Neural progenitor cell (in vitro differentiated cells): ENCODE measurements around the gene C6orf47. TPM values are rescaled to one million over a fixed set of nuclear protein-coding genes. Genes with fewer than 3 reads are reported as not detected.

Experiments
- DNase-seq: peaks from one replicate; pipeline ENCODE4 v3.0.0-alpha.2; 2016; ENCODE audit warnings: low spot score
- H2AFZ ChIP-seq: fragments of 200-600 bp; sonication (generic); replicated peaks from 2 replicates; pipeline ENCODE4 v1.6.1; 2016; ENCODE audit warnings: antibody characterized with exemption
- H3F3A ChIP-seq: fragments of 200-600 bp; sonication (generic); 2 replicates; pipeline ENCODE4 v1.6.1; 2016; ENCODE audit warnings: antibody characterized with exemption, low read depth
- H3K27ac ChIP-seq: fragments of 200-600 bp; sonication (generic); 2 replicates; pipeline ENCODE4 v1.5.1; 2016; ENCODE audit warnings: mild to moderate bottlenecking
- H3K27me3 ChIP-seq: fragments of 200-600 bp; sonication (generic); 2 replicates; pipeline ENCODE4 v1.6.1; 2016; ENCODE audit warnings: mild to moderate bottlenecking, moderate library complexity
- H3K36me3 ChIP-seq: fragments of 200-600 bp; sonication (generic); 2 replicates; pipeline ENCODE4 v1.5.1; 2016
- H3K4me1 ChIP-seq: fragments of 200-600 bp; sonication (generic); 2 replicates; pipeline ENCODE4 v1.6.1; 2016; ENCODE audit warnings: mixed run types
- H3K4me2 ChIP-seq: fragments of 200-600 bp; sonication (generic); 2 replicates; pipeline ENCODE4 v1.6.1; 2016
- H3K4me3 ChIP-seq: fragments of 200-600 bp; sonication (generic); 2 replicates; pipeline ENCODE4 v1.5.1; 2016
- H3K79me2 ChIP-seq: fragments of 200-600 bp; sonication (generic); 2 replicates; pipeline ENCODE4 v1.6.1; 2016; ENCODE audit warnings: low read depth
- H3K9ac ChIP-seq: fragments of 200-600 bp; sonication (generic); 2 replicates; pipeline ENCODE4 v1.6.1; 2016
- H3K9me3 ChIP-seq: fragments of 200-600 bp; sonication (generic); 2 replicates; pipeline ENCODE4 v1.5.1; 2016; ENCODE audit warnings: low read depth
- H4K20me1 ChIP-seq: fragments of 200-600 bp; sonication (generic); 2 replicates; pipeline ENCODE4 v1.6.1; 2016; ENCODE audit warnings: low read depth
- H3K27ac Mint-ChIP-seq: 3 replicates; pipeline ENCODE4 v1.8.0; 2021; ENCODE audit warnings: mixed read lengths
- H3K27me3 Mint-ChIP-seq: 2 replicates; pipeline ENCODE4 v1.8.0; 2022; ENCODE audit warnings: low read depth, mild to moderate bottlenecking, inconsistent platforms, moderate library complexity, mixed read lengths; ENCODE audit not compliant: insufficient read depth
- H3K36me3 Mint-ChIP-seq: 3 replicates; pipeline ENCODE4 v1.8.0; 2021; ENCODE audit warnings: mixed read lengths
- H3K4me1 Mint-ChIP-seq: 3 replicates; pipeline ENCODE4 v1.8.0; 2021; ENCODE audit warnings: mixed read lengths
- H3K4me3 Mint-ChIP-seq: 3 replicates; pipeline ENCODE4 v1.8.0; 2021; ENCODE audit warnings: mild to moderate bottlenecking, moderate library complexity, mixed read lengths
- H3K9me3 Mint-ChIP-seq: 3 replicates; pipeline ENCODE4 v1.8.0; 2020; ENCODE audit warnings: mixed read lengths
- CTCF ChIP-seq: fragments of 200-600 bp; sonication (generic); IDR thresholded peaks from 2 replicates; pipeline ENCODE4 v1.5.1; 2017; ENCODE audit warnings: antibody characterized with exemption, mild to moderate bottlenecking
- EZH2 ChIP-seq: fragments of 200-600 bp; sonication (generic); IDR thresholded peaks from 2 replicates; pipeline ENCODE4 v1.6.1; 2017; ENCODE audit warnings: antibody characterized with exemption, mild to moderate bottlenecking, moderate library complexity
- EZH2phosphoT487 ChIP-seq: fragments of 200-600 bp; sonication (generic); IDR thresholded peaks from 2 replicates; pipeline ENCODE4 v1.6.1; 2017; ENCODE audit warnings: antibody characterized with exemption
- total RNA-seq: library from RNA; depleted of rRNA; stranded (reverse); fragments of >200 nt; gene quantifications from 2 replicates; pipeline ENCODE4 v1.2.3, GENCODE V29; 2015; ENCODE audit warnings: low replicate concordance

C6orf47 gene
- total RNA-seq, 1 donor from 2014 or later: 14.6 TPM

DNA sequence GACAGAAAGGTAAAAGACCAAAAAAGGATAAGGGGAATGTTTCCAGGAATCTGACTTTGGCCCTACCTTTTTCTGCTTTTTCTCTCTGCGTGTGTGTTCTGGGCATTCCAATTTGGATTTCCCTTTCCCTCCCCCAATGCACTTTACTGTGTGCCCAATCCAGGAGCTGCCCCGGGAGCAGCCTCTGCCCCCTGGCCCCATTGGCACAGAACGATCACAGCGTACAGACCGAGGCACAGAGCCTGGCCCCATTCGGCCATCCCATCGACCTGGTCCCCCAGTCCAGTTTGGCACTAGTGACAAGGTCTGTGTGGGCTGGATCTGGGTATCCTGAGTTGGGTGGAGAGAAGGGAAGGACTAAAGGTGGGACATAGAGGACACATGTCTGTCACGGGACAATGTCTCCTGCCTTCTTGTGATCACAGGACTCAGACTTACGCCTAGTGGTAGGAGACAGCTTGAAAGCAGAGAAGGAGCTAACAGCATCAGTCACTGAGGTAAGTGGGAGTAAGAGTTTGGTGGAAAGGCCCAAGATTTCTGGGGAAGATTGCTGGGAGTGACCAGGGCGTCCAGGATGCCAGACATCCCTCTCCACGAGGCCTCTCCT is 25.5 kb downstream of the C6orf47 start:
- Histone ChIP-seq H3K9ac (no peak overlapping the region), H3K36me3 (peaks cover 3% of the 10 kb centered on the region), H3K9me3 (no peaks in the 10 kb centered on the region), H3F3A (peaks cover 85% of the 10 kb centered on the region), H3K27ac (no peak overlapping the region), H3K4me3 (no peak overlapping the region), H4K20me1 (peaks cover 68% of the 10 kb centered on the region), H3K79me2 (peaks cover 25% of the 10 kb centered on the region), H2AFZ (no peak overlapping the region), H3K4me1 (no peaks in the 10 kb centered on the region), H3K27me3 (no peaks in the 10 kb centered on the region), H3K4me2 (no peak overlapping the region)
- TF ChIP-seq EZH2phosphoT487: no peak
- TF ChIP-seq EZH2: no peak
- no peak for TF ChIP-seq CTCF
- peaks cover 49% of the 10 kb centered on the region for H3K36me3 Mint-ChIP-seq
- DNase-seq: no peak
- H3K27ac Mint-ChIP-seq: no peak overlapping the region
- H3K27me3 Mint-ChIP-seq: peaks cover 3% of the 10 kb centered on the region
- no peak overlapping the region for H3K4me3 Mint-ChIP-seq
- no peaks in the 10 kb centered on the region for H3K9me3 Mint-ChIP-seq
- peaks cover 2% of the 10 kb centered on the region for H3K4me1 Mint-ChIP-seq

- H3K79me2 ChIP-seq: peaks cover 32% of the 10 kb centered on the region
- no peaks in the 10 kb centered on the region for H3K9me3 Mint-ChIP-seq
- H3K27me3 Mint-ChIP-seq: peaks cover 8% of the 10 kb centered on the region
- no peak overlapping the region for H3K4me2 ChIP-seq
- TF ChIP-seq EZH2phosphoT487: no peak
- TF ChIP-seq CTCF: no peak
- TF ChIP-seq EZH2: no peak
- H3K27me3 ChIP-seq: no peaks in the 10 kb centered on the region
- no peak for DNase-seq
- H3K27ac Mint-ChIP-seq: peak overlapping the region; percentile 67
- H3F3A ChIP-seq: peaks cover 83% of the 10 kb centered on the region
- H3K4me3 ChIP-seq: no peak overlapping the region
- H3K4me1 Mint-ChIP-seq: peaks cover 2% of the 10 kb centered on the region
- peak overlapping the region; percentile 20 for H3K4me3 Mint-ChIP-seq
- H3K36me3 ChIP-seq: peaks cover 4% of the 10 kb centered on the region
- H3K9me3 ChIP-seq: no peaks in the 10 kb centered on the region
- H3K9ac ChIP-seq: no peak overlapping the region
- H4K20me1 ChIP-seq: peaks cover 72% of the 10 kb centered on the region
- H3K36me3 Mint-ChIP-seq: peaks cover 51% of the 10 kb centered on the region
- H3K4me1 ChIP-seq: no peaks in the 10 kb centered on the region
- no peak overlapping the region for H2AFZ ChIP-seq
- peak overlapping the region; percentile 17 for H3K27ac ChIP-seq
These were observed 26.4 kb downstream of the C6orf47 start for GRCh38 chr6:31634131-31634530.

DNA sequence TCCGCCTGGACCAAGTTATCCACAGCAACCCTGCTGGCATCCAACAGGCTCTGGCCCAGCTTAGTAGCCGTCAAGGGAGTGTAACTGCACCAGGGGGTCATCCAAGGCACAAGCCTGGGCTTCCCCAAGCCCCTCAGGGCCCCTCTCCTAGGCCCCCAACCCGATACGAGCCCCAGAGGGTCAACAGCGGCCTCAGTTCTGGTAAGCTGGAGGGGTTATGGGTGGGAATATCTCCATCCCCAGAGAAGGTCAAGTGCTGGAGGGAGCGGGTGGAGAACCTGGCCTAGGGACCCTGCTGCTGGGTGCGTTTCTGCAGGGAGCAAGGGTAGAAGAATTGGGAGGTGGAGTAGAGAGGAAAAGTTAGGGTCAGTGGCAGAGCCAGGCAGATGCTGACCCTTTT is 27.1 kb downstream of the C6orf47 start:
- H3K36me3 Mint-ChIP-seq: peaks cover 51% of the 10 kb centered on the region
- DNase-seq: no peak
- Histone ChIP-seq H3F3A (peaks cover 80% of the 10 kb centered on the region), H3K9ac (no peak overlapping the region), H3K4me2 (no peak overlapping the region), H4K20me1 (peaks cover 78% of the 10 kb centered on the region), H3K4me3 (no peak overlapping the region), H3K79me2 (peaks cover 39% of the 10 kb centered on the region), H3K9me3 (no peaks in the 10 kb centered on the region), H3K4me1 (no peaks in the 10 kb centered on the region), H3K27ac (peak overlapping the region; percentile 13), H2AFZ (no peak overlapping the region), H3K36me3 (peaks cover 10% of the 10 kb centered on the region), H3K27me3 (no peaks in the 10 kb centered on the region)
- no peak overlapping the region for H3K27ac Mint-ChIP-seq
- H3K4me1 Mint-ChIP-seq: peaks cover 2% of the 10 kb centered on the region
- H3K27me3 Mint-ChIP-seq: peaks cover 8% of the 10 kb centered on the region
- no peaks in the 10 kb centered on the region for H3K9me3 Mint-ChIP-seq
- no peak for TF ChIP-seq EZH2phosphoT487
- TF ChIP-seq EZH2: no peak
- no peak for TF ChIP-seq CTCF
- peak overlapping the region; percentile 38 for H3K4me3 Mint-ChIP-seq
